Breast epithelium (tissue), 4 donors: Measurements from ENCODE around the gene CDC73. TPM values are rescaled to one million over a fixed set of nuclear protein-coding genes. Genes with fewer than 3 reads are reported as not detected.
"Not testable (repeated sequence)": the region's sequence is repeated elsewhere in the genome, so short reads cannot be mapped to it uniquely, and the experiment has no call there.

Experiments used
- DNase-seq, 2 donors: peaks; one replicate each; pipeline ENCODE4 v3.0.0-alpha.2; 2019; ENCODE audit warnings: low spot score in 2 of 2
- H3K27ac ChIP-seq, 2 donors: fragments of 200-600 bp; sonication (generic) in 1 of 2; one replicate each; pipeline ENCODE4 v1.5.1; 2016 to 2019; ENCODE audit warnings: mild to moderate bottlenecking in 1 of 2
- H3K27me3 ChIP-seq, 2 donors: fragments of 200-600 bp; sonication (generic) in 1 of 2; one replicate each; pipeline versions ENCODE4 v1.5.1 to v1.6.0; 2017 to 2019; ENCODE audit warnings: control low read depth in 1 of 2, mild to moderate bottlenecking in 1 of 2
- H3K36me3 ChIP-seq: fragments of 200-600 bp; one replicate; pipeline ENCODE4 v1.5.1; 2019
- H3K4me1 ChIP-seq, 2 donors: fragments of 200-600 bp; sonication (generic); one replicate each; pipeline ENCODE4 v1.5.1; 2016 to 2019; ENCODE audit warnings: control low read depth in 1 of 2
- H3K4me3 ChIP-seq, 3 donors: fragments of 200-600 bp; sonication (generic); 1 replicate in 2 of 3; 2 replicates in 1 of 3; pipeline ENCODE4 v1.5.1; 2016 to 2019; ENCODE audit warnings: mild to moderate bottlenecking in 3 of 3, moderate library complexity in 2 of 3
- H3K9me3 ChIP-seq, 2 donors: fragments of 200-600 bp; sonication (generic) in 1 of 2; one replicate each; pipeline ENCODE4 v1.5.1; 2016 to 2019; ENCODE audit warnings: control low read depth in 1 of 2
- POLR2A ChIP-seq: fragments of 450-650 bp; IDR thresholded peaks from one replicate; pipeline ENCODE4 v1.6.1; 2016; ENCODE audit warnings: antibody characterized with exemption, mild to moderate bottlenecking, moderate library complexity
- POLR2AphosphoS5 ChIP-seq, 3 donors: sonication (generic); formaldehyde crosslinking; IDR thresholded peaks; one replicate each; pipeline ENCODE4 v1.6.1; 2017; ENCODE audit warnings: antibody characterized with exemption in 3 of 3
- intact Hi-C: fragments of 100-400 bp; cut with DNase I; formaldehyde crosslinking; loops from one replicate; pipeline ENCODE4 v1.15.1; 2023; ENCODE audit warnings: low total_unique reads
- total RNA-seq, 3 donors: library from RNA; depleted of rRNA; stranded (reverse); fragments of >200 nt; gene quantifications; one replicate each; pipeline ENCODE4 v1.1.0, GENCODE V29; 2016
- TF ChIP-seq, protein P1 (sequence below), 3 donors: fragments of 450-650 bp; IDR thresholded peaks; one replicate each; pipeline ENCODE4 v1.5.1; 2016 to 2017; ENCODE audit warnings: antibody characterized with exemption in 3 of 3, mild to moderate bottlenecking in 3 of 3, moderate library complexity in 3 of 3

CDC73 gene
- total RNA-seq, 3 donors from 2014 or later, result 36.1 to 52.0 (median 49.6) TPM

DNA sequence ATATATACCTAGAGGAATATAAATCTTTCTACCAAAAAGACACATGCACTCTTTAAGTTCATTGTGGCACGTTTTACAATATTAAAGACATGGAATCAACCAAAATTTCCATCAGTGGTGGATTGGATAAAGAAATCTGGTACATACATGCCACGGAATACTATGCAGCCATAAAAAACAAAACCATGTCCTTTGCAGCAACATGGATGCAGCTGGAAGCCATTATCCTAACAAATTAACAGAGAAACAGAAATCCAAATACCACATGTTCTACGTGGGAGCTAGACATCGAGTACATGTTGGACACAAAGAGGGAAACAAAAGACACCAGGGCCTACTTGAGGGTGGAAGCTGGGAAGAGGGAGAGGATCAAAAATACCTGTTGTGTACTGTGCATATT, 97.6 kb downstream of the CDC73 start:
- intact Hi-C loops, result no loop called here
- no peak for TF ChIP-seq POLR2A
- TF ChIP-seq POLR2AphosphoS5 (IDR thresholded peaks at IDR 0.05), result no peak
- TF ChIP-seq, protein P1, sequence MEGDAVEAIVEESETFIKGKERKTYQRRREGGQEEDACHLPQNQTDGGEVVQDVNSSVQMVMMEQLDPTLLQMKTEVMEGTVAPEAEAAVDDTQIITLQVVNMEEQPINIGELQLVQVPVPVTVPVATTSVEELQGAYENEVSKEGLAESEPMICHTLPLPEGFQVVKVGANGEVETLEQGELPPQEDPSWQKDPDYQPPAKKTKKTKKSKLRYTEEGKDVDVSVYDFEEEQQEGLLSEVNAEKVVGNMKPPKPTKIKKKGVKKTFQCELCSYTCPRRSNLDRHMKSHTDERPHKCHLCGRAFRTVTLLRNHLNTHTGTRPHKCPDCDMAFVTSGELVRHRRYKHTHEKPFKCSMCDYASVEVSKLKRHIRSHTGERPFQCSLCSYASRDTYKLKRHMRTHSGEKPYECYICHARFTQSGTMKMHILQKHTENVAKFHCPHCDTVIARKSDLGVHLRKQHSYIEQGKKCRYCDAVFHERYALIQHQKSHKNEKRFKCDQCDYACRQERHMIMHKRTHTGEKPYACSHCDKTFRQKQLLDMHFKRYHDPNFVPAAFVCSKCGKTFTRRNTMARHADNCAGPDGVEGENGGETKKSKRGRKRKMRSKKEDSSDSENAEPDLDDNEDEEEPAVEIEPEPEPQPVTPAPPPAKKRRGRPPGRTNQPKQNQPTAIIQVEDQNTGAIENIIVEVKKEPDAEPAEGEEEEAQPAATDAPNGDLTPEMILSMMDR (IDR thresholded peaks at IDR 0.05), result no peak
- Histone ChIP-seq H3K36me3 (no peaks in the 10 kb centered on the region), H3K27me3 (no peaks in the 10 kb centered on the region), H3K4me1 (no peaks in the 10 kb centered on the region), H3K4me3 (no peak overlapping the region), H3K9me3 (no peaks in the 10 kb centered on the region), H3K27ac (no peak overlapping the region)
- no peak for DNase-seq

DNA sequence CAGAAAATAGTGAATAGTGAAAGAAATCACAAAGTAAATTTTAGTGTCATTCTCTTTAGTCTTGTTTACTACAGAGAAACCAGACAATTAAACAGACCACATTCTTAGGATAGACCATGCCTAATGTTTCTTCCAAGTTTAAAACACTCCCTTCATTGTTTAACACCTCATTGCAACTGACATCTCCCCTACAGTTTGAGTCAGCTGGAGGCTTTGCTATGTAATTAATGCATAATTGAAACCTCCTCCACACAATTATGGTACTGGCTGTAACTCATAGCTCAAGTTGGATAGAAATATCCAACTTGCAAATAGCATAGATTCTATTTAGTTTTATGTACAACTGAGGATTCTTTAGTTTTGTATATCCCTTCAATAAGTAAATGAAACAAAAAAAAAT, 99.8 kb downstream of the CDC73 start:
- Histone ChIP-seq H3K27ac (no peak overlapping the region), H3K4me3 (no peak overlapping the region), H3K9me3 (no peaks in the 10 kb centered on the region), H3K4me1 (no peaks in the 10 kb centered on the region), H3K27me3 (no peaks in the 10 kb centered on the region), H3K36me3 (no peaks in the 10 kb centered on the region)
- TF ChIP-seq POLR2A, result no peak
- TF ChIP-seq POLR2AphosphoS5 (IDR thresholded peaks at IDR 0.05), result no peak
- TF ChIP-seq, protein P1 (IDR thresholded peaks at IDR 0.05), result no peak
- no peak for DNase-seq
- intact Hi-C loops, result no loop called here

DNA sequence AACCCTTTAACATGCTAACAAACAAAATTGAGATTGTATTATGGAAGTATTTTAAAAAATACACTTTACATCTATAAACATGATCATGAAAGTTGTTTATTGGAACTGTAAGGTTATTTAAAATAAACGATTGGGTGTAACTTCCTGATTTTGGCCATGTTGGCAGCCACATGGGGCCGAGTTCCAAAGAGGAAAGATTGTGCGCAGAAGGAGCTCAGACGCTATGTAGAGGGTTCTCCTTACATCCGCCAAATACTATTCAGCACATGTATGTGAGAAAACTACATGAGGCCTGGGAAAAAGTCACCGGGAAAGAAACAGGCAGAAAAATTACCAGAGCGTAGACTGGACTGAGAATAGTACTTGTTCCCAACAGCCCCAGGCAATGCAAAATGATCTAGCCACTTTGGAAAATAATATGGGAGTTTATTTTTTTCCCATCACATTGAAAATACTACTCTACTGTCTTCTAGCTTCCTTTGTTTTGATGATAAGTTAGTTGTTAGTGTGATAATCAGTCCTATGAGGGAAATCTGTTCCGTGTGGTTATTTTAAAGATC, 100.3 kb downstream of the CDC73 start:
- intact Hi-C loops, result no loop called here
- Histone ChIP-seq H3K36me3 (no peaks in the 10 kb centered on the region), H3K27me3 (no peaks in the 10 kb centered on the region), H3K27ac (no peak overlapping the region), H3K4me1 (no peaks in the 10 kb centered on the region), H3K4me3 (no peak overlapping the region), H3K9me3 (no peaks in the 10 kb centered on the region)
- TF ChIP-seq POLR2AphosphoS5 (IDR thresholded peaks at IDR 0.05), result no peak
- no peak for TF ChIP-seq POLR2A
- TF ChIP-seq, protein P1 (IDR thresholded peaks at IDR 0.05), result no peak
- no peak for DNase-seq

DNA sequence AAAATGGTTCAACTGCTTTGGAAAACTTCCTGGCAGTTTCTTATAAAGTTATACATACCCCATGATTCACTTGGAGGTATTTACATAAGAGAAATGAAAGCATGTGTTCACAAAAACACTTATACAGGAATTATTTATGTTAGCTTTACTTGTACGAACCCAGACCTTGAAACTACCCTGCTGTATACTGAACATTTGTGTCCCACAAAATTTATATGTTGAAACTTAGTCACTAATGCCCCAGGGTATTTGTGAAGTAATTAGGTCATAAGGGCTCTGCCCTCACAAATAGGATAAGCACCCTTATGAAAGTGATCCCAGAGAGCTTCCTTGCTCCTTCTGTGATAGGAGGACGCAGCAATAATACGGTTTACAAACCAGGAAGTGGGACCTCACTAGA, 107.3 kb downstream of the CDC73 start:
- no peaks in the 10 kb centered on the region for H3K27me3 ChIP-seq
- intact Hi-C loops, result no loop called here
- no peak overlapping the region for H3K27ac ChIP-seq
- no peak overlapping the region for H3K4me3 ChIP-seq
- no peak for DNase-seq
- TF ChIP-seq, protein P1 (IDR thresholded peaks at IDR 0.05), result no peak
- TF ChIP-seq POLR2AphosphoS5 (IDR thresholded peaks at IDR 0.05), result no peak
- no peak for TF ChIP-seq POLR2A
- no peaks in the 10 kb centered on the region for H3K9me3 ChIP-seq
- H3K36me3 ChIP-seq, result no peaks in the 10 kb centered on the region
- no peaks in the 10 kb centered on the region for H3K4me1 ChIP-seq

DNA sequence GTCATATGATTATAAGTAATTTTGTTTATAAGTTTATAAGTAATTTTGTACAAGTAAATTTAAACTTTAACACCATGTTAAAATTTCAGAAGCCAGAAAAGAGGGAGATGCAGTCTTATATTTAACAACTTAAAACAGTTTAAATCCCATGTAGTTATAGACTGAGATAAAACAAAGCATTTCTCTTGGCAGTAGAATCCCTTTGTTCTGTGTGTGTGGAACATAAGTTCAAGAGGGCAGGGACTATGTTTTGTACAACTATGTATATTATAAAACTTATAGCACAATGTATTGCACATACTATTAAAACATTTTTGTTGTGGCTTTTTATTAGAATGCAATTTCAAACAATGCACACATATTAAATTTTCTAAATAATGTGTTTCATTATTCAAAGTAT, 109.3 kb downstream of the CDC73 start:
- H3K4me3 ChIP-seq, H3K4me1 ChIP-seq, H3K9me3 ChIP-seq, H3K27ac ChIP-seq, DNase-seq, intact Hi-C loops, H3K27me3 ChIP-seq, H3K36me3 ChIP-seq: not testable (repeated sequence)

DNA sequence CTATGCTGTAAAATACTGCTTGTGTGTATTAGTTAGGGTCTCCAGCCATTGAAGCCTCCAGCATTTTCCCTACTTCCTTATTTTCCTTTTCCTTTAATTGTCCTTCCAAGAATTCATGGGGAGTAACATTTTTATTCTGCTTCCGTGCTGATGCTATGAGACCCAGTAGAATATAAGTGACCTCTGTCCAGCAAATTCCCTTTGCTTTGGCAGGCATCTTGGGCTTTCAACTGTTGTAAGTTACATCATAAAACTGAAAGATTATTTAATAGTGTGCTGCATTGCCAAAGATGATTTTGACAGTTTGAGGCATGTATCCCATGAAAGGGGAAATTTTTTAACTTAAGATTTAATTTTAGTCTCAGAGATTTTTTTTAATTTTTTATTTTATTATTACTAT, 112.7 kb downstream of the CDC73 start:
- H3K27me3 ChIP-seq, result no peaks in the 10 kb centered on the region
- no peaks in the 10 kb centered on the region for H3K9me3 ChIP-seq
- no peaks in the 10 kb centered on the region for H3K4me1 ChIP-seq
- H3K27ac ChIP-seq, result no peak overlapping the region
- intact Hi-C loops, result no loop called here
- DNase-seq, result no peak
- TF ChIP-seq, protein P1 (IDR thresholded peaks at IDR 0.05), result no peak
- no peak for TF ChIP-seq POLR2A
- TF ChIP-seq POLR2AphosphoS5 (IDR thresholded peaks at IDR 0.05), result no peak
- no peak overlapping the region for H3K4me3 ChIP-seq
- no peaks in the 10 kb centered on the region for H3K36me3 ChIP-seq
